ENCODE data around the gene EIF2B2.

The EIF2B2 gene

GRCh38 chr14:75002392-75003249 lies at the start of gene EIF2B2:
EIF2B2 (plus strand) TSS chr14:75002921; CDS start chr14:75002991, 70 bp downstream.
- H3K4me3 ChIP-seq (ENCODE audit: low read depth, low read length) = peak within 1 kb of the TSS; percentile 90
- no peak for TF ChIP-seq CTCF (IDR thresholded peaks at IDR 0.05; ENCODE audit: insufficient read depth, low read depth, low read length, missing control alignments)
- peak; percentile 99 for DNase-seq (ENCODE audit: low read depth)

- no peak for TF ChIP-seq CTCF (IDR thresholded peaks at IDR 0.05; ENCODE audit: insufficient read depth, low read depth, low read length, missing control alignments)
- H3K4me3 ChIP-seq (ENCODE audit: low read depth, low read length) = no peak overlapping the region
- DNase-seq (ENCODE audit: low read depth) = no peak
Observed at GRCh38 chr14:74953686-74954085, 49.0 kb upstream of the EIF2B2 start.

DNA sequence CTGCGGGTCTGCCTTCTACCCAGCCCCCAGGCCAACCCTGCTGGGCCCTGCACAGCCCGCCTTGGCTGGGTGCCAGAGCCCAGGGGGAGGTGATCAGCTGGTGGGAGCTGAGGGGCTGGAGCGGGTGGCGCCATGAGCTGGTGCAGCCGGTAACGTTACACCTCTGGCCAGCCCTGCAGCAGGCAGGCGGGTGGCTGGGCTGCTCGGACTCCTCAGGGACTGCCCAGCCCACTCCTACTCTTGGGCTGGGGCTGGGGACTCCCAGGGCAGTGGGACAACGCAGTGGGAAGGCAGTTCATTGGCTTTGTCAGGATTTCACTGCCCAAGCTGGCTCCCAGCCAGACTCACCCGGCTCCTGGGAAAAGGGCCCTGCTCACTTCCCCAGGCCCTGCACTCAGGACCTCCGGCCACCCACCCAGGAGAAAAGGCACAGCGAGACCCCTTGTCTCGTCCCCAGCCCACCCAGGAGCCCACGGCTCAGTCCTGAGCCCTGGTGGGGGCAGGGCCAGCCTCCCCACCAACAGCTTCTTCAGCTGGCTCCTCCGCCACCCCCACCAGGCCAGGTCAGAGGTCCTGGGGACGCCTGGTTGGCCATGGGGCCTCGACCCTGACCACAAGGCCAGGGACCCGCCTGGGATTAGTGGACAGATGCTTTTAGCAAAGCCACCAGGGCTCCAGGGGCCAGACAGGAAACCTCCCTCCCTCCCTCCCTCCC lies 48.3 kb upstream of the EIF2B2 start:
- DNase-seq (ENCODE audit: low read depth) = no peak

DNA sequence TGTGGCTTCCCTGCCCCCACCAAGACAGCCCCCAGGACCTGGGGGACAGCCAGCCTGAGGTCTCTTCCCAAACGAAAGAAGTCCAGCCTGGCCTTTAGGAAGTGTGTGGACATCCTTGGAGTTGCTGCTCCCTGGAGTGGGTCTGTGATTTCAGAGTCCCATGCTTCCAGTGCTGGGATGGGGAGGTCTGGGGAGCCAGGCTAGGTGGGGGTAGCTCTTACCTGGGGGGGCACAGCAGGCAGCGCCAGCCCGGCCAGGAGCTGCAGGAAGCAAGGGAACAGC lies 47.8 kb upstream of the EIF2B2 start:
- no peak for TF ChIP-seq CTCF (IDR thresholded peaks at IDR 0.05; ENCODE audit: insufficient read depth, low read depth, low read length, missing control alignments)
- DNase-seq (ENCODE audit: low read depth) = no peak
- peak overlapping the region; percentile 43 for H3K4me3 ChIP-seq (ENCODE audit: low read depth, low read length)

More for the DNA sequence above, 48.3 kb upstream of the EIF2B2 start:
- no peak for TF ChIP-seq CTCF (IDR thresholded peaks at IDR 0.05; ENCODE audit: insufficient read depth, low read depth, low read length, missing control alignments)
- no peak overlapping the region for H3K4me3 ChIP-seq (ENCODE audit: low read depth, low read length)

- DNase-seq (ENCODE audit: low read depth) = no peak
- H3K4me3 ChIP-seq (ENCODE audit: low read depth, low read length) = peak within 1 kb of the TSS; percentile 43
- TF ChIP-seq CTCF (IDR thresholded peaks at IDR 0.05; ENCODE audit: insufficient read depth, low read depth, low read length, missing control alignments) = no peak
Observed at GRCh38 chr14:74955229-74956026, 47.3 kb upstream of the EIF2B2 start, which contains the start of gene PGF. PGF (minus strand) TSS chr14:74955597; CDS start chr14:74955242, 355 bp downstream.

DNA sequence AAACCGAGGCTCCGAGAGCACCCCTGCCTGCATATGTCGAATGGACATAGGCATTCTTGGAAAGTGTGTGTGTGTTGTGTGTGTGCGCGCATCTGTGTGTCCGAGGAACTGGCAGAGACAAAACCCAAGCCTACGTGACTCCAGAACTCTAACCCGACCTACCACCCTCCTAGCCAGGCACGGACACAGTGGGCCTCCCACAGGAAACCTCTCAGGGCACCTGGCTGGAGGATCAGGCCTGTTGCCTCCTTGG lies 46.8 kb upstream of the EIF2B2 start:
- H3K4me3 ChIP-seq (ENCODE audit: low read depth, low read length) = no peak overlapping the region
- no peak for DNase-seq (ENCODE audit: low read depth)
- TF ChIP-seq CTCF (IDR thresholded peaks at IDR 0.05; ENCODE audit: insufficient read depth, low read depth, low read length, missing control alignments) = no peak

Data from GM12865 (cell line).